Measurements from ENCODE around the gene NKX6-2. TPM values are rescaled to one million over a fixed set of nuclear protein-coding genes. Genes with fewer than 3 reads are reported as not detected.
"Not testable (repeated sequence)": the region's sequence is repeated elsewhere in the genome, so short reads cannot be mapped to it uniquely, and the experiment has no call there.

The NKX6-2 gene
- total RNA-seq = 0.35 TPM in 1 of 2 replicates, not detected in the other

DNA sequence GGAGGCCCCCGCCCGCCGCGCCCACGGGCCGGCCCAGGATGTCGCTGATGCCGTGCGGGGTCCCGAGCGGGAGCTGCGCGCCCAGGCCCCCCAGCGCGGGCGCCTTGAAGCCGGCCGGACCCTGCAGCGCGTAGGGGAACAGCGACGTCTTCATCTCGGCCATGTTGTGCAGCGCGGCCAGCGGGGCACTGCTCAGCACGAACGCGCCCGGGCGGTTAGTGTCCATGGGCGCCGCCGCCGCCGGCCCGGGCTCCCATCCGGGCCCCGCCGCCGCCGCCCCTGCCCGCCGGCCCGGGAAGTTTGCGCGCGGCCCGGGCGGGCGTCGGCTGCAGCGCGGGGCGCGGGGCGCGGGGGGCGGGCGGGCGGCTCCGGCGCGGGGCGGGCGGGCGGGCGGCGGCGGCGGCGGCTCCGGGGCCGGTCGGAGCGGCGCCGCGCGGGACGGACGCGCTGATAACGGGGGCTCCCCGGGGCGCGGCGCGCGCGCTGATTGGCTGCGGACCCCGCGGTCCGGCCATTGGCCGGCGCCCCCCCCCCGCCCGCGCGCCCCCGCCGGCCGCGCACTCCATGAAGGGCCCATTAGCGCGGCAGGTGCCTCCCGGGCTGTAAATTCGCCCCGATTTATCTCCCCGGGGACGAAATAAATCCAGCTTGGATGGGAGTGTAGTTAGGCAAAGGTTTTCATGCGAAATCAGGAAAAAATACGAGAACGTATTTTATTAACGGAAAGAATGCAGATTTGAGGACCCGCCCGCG lies at the start of gene NKX6-2:
Gene NKX6-2, minus strand, starts transcription at position 425 of the 753 bp plus-strand sequence. Its CDS starts 199 bp downstream, at position 226.
- DNase-seq (ENCODE audit: low read depth) = no peak

- DNase-seq (ENCODE audit: low read depth) = no peak
These were observed 49.2 kb upstream of the NKX6-2 start for GRCh38 chr10:132834891-132835847.

GRCh38 chr10:132834311-132834761 lies 48.4 kb upstream of the NKX6-2 start:
- DNase-seq (ENCODE audit: low read depth) = no peak

- DNase-seq (ENCODE audit: low read depth) = no peak
These were observed 47.6 kb upstream of the NKX6-2 start for GRCh38 chr10:132833421-132834111.

DNA sequence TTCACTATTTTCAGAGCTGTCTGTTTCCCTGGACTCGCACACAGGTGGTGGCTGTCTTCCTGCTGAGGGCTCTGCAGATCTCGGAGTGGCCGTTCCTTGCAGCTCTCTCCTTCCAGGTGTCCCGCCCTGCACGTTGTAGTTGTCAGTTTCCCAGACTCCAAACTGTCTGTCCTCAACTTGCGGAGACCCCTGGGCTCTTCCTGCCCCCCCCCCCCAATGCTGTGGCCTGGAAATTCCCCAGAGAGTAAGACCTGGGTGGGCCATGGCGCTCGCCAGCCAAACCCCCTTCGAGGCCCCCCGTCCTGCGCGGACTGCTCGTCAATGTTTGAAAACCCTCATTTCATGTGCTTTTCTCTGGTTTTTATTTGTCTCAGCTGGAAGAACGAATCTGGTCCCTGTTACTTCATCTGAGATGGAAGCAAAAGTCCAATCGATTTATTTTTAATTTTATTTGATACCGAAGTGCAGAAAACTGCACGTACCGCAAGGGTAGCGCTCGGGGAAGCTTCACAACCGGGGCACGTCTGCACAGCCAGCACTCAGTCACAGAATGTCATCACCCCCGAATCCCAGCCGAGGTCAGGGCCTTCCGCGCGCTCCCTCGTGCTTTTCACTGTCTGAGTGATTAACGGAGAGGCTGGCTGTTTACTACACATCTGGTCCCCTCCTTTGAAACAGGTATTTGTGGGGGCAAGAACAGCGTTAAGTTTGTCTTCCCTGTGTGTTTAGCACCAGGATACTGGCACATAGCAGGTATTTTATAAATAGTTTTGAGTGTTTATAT lies 46.4 kb upstream of the NKX6-2 start:
- DNase-seq (ENCODE audit: low read depth) = no peak

- no peak for DNase-seq (ENCODE audit: low read depth)
These were observed 43.5 kb upstream of the NKX6-2 start for GRCh38 chr10:132829403-132829802.

DNA sequence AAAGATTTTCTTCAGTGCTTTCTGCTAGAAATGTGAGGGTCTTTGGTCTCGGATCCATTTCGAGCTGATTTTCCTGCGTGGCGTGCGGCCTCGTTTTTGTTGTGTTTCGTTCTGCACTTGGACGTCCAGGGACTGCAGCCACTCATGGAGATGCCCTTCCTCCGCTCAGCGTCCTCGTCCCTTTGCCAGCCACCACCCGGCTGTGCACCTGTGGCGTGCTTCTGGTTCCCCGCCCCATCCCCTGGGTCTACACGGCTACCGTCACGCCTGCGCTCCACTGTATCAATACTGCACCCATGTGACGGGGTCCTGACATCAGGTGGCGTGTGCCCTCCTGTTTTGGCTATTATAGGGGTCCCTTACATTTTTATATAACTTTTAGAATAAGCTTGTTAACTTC lies 42.7 kb upstream of the NKX6-2 start:
- no peak for DNase-seq (ENCODE audit: low read depth)

GRCh38 chr10:132827861-132828539 lies 42.1 kb upstream of the NKX6-2 start:
- DNase-seq (ENCODE audit: low read depth) = no peak

DNA sequence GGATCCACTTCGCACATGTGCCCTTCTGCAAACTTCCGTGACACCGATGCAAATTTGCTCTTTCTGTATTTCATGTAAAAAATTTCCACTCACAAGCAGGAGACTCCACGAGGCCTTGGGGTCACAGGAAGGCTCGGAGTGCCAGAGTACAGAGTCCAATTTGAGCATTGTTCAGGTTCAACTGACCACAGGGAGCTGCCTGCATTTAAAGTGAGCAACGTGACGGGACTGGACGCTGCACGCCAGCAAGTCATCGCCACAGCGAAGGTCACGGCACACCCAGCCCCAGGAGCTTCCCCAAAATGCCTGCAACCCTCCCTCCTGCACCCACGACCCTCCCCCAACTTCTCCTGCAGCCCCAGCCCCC lies 41.5 kb upstream of the NKX6-2 start:
- DNase-seq (ENCODE audit: low read depth) = no peak

DNA sequence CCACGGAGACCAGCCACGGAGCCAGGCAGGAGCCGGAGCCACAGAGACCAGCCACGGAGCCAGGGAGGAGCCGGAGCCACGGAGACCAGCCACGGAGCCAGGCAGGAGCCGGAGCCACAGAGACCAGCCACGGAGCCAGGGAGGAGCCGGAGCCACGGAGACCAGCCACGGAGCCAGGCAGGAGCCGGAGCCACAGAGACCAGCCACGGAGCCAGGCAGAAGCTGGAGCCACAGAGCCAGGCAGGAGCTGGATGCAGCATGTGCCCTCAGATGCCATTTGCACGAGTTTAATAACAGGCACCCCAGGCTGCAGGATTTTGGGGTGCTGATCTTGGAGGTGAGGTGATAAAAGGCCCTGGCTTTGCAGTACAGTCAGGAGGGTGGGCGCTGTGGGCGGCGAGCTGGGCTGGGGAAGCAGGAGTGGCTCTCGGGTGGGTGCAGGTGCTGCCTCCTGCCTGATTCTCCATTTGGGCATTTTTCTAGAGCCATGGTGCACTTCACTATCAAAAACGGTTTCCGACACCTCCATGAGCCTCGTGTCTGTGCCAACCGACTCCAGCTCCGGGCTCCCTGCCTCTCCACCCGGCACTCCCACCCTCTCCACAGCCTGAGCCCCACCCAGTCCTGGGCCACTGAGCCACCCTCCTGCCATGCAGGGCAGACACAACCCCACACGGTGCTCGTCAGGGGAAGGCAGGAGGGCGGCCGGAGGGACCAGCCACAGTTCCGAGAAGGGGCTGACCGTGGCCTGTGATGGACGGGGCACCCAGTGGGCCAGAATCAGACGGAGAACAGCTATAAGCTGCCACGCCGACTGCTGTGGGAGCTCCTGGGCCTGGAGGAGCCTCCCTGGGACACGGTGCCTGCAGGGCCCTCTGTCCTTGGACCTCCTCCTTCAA lies 40.8 kb upstream of the NKX6-2 start:
- no peak for DNase-seq (ENCODE audit: low read depth)

GRCh38 chr10:132825783-132826523 lies 40.0 kb upstream of the NKX6-2 start:
- DNase-seq (ENCODE audit: low read depth) = not testable (repeated sequence)

GRCh38 chr10:132820056-132820455 lies 34.1 kb upstream of the NKX6-2 start:
- DNase-seq (ENCODE audit: low read depth) = no peak

GRCh38 chr10:132817701-132818211 lies 31.8 kb upstream of the NKX6-2 start:
- no peak for DNase-seq (ENCODE audit: low read depth)

- DNase-seq (ENCODE audit: low read depth) = no peak
These were observed 30.8 kb upstream of the NKX6-2 start for GRCh38 chr10:132816718-132817117.

DNA sequence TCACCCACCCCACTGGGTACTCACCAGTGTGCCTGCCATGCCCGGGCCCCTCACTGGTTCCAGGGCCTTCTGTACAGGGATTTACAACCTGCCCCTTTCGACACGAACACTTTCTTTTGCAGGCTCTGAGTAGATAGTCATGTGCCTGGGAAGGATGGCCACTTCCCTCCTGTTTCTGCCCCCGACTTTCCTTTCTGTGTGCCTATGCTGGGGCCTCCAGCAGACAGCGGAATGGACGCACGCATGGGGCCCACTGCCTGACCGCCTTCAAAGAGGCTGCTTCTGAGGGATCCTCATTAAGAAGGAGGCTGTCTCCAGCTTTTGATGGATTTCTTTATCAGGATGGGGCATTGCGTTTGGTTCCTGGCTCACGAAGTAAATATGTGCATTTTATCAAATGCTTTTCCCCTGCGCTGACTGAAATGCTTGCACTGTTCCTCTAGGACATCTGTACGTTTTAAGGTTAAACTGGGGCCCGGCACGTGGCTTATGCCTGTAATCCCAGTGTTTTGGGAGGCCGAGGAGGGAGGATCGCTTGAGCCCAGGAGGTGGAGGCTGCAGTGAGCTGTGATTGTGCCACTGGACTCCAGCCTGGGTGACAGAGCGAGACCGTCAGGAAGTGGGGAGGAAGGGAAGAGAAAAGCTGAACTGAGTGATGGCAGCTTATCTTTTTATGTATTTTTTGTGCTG lies 29.4 kb upstream of the NKX6-2 start:
- no peak for DNase-seq (ENCODE audit: low read depth)

DNA sequence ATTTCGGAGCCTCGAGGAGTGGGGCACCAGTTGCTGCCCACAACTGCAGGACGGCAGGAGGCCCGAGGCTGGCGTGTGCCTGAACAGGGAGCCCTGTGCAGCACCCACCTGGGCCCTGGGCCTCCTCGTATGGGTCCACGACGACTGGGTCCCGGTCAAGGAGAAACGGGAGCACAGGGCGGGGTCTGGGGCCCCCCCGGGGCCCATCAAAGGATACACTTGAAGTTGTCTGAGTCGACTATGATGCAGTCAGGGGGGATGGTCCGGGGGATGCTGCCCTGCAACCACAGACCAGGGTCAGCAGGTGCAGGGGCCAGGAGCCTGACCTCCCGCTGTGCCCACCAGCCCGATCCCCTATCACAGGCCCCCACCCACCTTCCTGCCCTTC lies 28.5 kb upstream of the NKX6-2 start:
- no peak for DNase-seq (ENCODE audit: low read depth)

DNA sequence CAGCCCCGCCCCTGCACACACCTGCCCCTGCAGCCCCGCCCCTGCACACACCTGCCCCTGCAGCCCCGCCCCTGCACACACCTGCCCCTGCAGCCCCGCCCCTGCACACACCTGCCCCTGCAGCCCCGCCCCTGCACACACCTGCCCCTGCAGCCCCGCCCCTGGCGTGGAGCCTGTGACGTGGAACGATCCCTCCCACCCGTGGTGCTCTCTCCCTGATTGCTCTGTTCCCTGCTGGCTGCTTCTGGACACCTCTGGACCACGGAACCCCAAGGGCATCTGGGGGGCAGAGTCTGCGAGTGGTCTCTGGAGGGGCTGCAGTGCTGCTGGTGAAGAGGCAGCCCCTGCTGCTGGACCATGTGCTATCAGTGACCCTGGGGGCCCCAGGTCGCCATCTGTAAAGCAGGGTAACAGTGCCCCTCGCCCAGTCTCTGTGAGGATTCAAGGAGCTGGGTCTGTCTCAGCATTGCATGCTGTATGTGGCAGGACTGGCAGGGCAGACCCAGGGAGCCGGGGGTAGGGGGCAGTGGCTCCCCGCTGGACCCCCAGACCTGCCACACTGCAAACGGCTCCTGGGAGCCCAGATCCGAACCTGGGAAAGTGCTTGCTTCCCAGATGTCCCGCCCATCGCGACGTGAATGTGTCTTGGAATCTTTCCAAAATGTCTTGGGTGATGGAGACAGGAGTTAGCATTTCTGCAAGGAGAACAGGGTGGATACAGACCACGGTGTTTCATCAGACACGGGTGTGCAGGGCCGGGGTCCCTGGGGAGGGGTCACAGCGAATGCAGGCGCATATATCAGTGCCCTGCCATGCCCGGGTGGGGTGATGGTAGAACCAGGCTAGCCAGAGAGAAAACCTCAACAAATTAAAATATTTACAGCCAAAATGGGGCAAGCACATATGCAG lies 27.9 kb upstream of the NKX6-2 start:
- no peak for DNase-seq (ENCODE audit: low read depth)

Measured in renal cortical epithelial cell (primary cell).